ENCODE results near the gene FN1. TPM values are rescaled to one million over a fixed set of nuclear protein-coding genes. Genes with fewer than 3 reads are reported as not detected.

Gene FN1
- total and polyA plus RNA-seq, 2 donors (not counting 1 experiment from before 2014, with no cell fraction given): 3,629 to 5,906 TPM

DNA sequence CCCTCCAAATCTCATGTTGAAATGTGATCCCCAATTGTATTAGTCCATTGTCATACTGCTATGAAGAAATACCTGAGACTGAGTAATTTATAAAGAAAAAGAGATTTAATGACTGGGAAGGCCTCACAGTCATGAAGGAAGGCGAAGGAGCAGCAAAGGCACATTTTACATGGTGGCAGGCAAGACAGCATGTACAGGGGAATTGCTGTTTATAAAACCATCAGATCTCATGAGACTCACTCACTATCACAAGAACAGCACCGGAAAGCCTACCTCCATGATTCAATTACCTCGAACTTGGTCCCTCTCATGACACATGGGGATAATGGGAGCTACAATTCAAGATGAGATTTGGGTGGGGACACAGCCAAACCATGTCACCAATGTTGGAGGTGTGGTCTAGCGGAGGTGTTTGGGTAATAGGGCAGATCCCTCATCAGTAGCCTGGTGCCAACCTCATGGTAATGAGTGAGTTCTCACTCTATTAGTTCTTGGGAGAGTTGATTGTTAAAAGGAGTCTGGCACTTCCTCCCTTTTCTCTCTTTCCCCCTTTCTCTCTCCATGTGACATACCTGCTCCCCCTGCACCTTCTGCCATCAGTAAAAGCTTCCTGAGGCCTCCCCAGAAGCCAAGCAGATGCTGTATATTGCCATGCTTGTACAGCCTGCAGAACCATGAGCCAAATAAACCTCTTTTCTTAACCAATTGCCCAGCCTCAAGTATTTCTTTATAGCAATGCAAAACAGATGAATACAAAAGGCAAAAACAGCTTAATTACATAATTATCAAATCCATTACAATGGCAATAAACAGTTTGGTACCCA, 14.5 kb upstream of the FN1 start:
- H2AFZ ChIP-seq (ENCODE audit: low read length): no peak overlapping the region
- no peak overlapping the region for H3K27ac ChIP-seq (ENCODE audit: insufficient read depth, low read length)
- no peaks in the 10 kb centered on the region for H3K4me1 ChIP-seq (ENCODE audit: control insufficient read depth, extremely low read depth, insufficient read depth, low read length)
- no peak for TF ChIP-seq EZH2 (IDR thresholded peaks at IDR 0.05; ENCODE audit: low read length, missing control alignments)
- TF ChIP-seq, protein P1, sequence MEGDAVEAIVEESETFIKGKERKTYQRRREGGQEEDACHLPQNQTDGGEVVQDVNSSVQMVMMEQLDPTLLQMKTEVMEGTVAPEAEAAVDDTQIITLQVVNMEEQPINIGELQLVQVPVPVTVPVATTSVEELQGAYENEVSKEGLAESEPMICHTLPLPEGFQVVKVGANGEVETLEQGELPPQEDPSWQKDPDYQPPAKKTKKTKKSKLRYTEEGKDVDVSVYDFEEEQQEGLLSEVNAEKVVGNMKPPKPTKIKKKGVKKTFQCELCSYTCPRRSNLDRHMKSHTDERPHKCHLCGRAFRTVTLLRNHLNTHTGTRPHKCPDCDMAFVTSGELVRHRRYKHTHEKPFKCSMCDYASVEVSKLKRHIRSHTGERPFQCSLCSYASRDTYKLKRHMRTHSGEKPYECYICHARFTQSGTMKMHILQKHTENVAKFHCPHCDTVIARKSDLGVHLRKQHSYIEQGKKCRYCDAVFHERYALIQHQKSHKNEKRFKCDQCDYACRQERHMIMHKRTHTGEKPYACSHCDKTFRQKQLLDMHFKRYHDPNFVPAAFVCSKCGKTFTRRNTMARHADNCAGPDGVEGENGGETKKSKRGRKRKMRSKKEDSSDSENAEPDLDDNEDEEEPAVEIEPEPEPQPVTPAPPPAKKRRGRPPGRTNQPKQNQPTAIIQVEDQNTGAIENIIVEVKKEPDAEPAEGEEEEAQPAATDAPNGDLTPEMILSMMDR (conservative IDR thresholded peaks at IDR 0.05 in 1 of 2, IDR thresholded peaks at IDR 0.05 in 1 of 2; ENCODE audit: low read depth in 1 of 2, low read length in 2 of 2): no peak
- no peaks in the 10 kb centered on the region for H4K20me1 ChIP-seq (ENCODE audit: control insufficient read depth, extremely low read depth, insufficient read depth, low read length)
- no peaks in the 10 kb centered on the region for H3K36me3 ChIP-seq (ENCODE audit: control insufficient read depth, insufficient read depth, low read length)
- no peaks in the 10 kb centered on the region for H3K79me2 ChIP-seq (ENCODE audit: control insufficient read depth, insufficient read depth, low read length)
- H3K27me3 ChIP-seq (ENCODE audit: control insufficient read depth, insufficient read depth, low read length): no peaks in the 10 kb centered on the region
- no peak overlapping the region for H3K4me2 ChIP-seq (ENCODE audit: extremely low read depth, insufficient read depth, low read length)
- no peaks in the 10 kb centered on the region for H3K9me3 ChIP-seq (ENCODE audit: control insufficient read depth, insufficient read depth, low read depth, low read length)
- H3K9ac ChIP-seq (ENCODE audit: insufficient read depth, low read length): no peak overlapping the region
- no peak for DNase-seq (ENCODE audit: low read depth in 2 of 2)
- no peak overlapping the region for H3K4me3 ChIP-seq (replicated peaks in 1 of 4; ENCODE audit: control extremely low read depth in 1 of 4, insufficient read depth in 1 of 4, low read depth in 3 of 4, low read length in 4 of 4)

DNA sequence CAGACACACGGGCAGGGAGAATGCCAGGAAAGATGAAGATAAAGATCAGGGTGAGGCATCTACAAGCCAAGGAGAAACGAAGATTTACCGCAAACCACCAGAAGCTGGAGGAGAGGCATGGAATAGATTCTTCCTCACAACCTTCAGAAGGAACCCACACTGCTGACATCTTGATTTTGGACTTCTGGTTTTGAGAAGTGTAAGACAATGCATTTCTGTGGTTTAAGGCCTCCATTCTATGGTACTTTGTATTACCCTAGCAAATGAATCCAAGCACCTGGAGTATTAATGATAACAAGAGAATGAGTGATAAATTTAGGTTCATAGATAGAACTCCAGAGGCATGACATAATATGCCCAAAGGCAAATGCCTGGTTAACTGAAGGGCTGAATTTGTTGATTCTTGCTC, 11.8 kb upstream of the FN1 start:
- no peak for TF ChIP-seq EZH2 (IDR thresholded peaks at IDR 0.05; ENCODE audit: low read length, missing control alignments)
- TF ChIP-seq, protein P1 (conservative IDR thresholded peaks at IDR 0.05 in 1 of 2, IDR thresholded peaks at IDR 0.05 in 1 of 2; ENCODE audit: low read depth in 1 of 2, low read length in 2 of 2): no peak

DNA sequence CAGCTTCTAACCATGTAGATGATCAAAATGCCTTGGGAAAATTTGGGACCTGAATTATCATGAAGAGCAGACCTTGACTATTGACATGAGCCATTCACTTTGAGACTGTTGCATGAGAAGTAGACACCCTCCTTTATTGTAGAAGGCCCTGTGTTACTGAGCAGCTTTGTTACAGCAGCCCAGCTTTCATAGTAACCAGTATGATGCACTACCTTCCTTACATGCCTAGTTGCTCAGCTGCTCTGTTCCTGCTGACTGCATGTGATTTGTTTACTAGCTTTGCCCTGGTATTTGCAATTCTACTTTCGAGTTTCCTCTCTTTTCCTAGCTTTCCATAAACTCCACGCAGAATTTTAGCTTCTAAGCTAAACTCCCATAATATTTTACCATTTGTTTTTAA, 11.2 kb upstream of the FN1 start:
- Histone ChIP-seq H3K4me1 (ENCODE audit: control insufficient read depth, extremely low read depth, insufficient read depth, low read length) (no peaks in the 10 kb centered on the region), H3K4me3 (replicated peaks in 1 of 4; ENCODE audit: control extremely low read depth in 1 of 4, insufficient read depth in 1 of 4, low read depth in 3 of 4, low read length in 4 of 4) (no peak overlapping the region)

More for the DNA sequence above, 11.8 kb upstream of the FN1 start:
- H3K9me3 ChIP-seq (ENCODE audit: control insufficient read depth, insufficient read depth, low read depth, low read length): no peaks in the 10 kb centered on the region
- no peaks in the 10 kb centered on the region for H3K4me1 ChIP-seq (ENCODE audit: control insufficient read depth, extremely low read depth, insufficient read depth, low read length)
- no peak overlapping the region for H2AFZ ChIP-seq (ENCODE audit: low read length)
- no peak overlapping the region for H3K4me2 ChIP-seq (ENCODE audit: extremely low read depth, insufficient read depth, low read length)
- peak in 1 of 2 donors; percentile 71 for DNase-seq (ENCODE audit: low read depth in 2 of 2)
- H4K20me1 ChIP-seq (ENCODE audit: control insufficient read depth, extremely low read depth, insufficient read depth, low read length): no peaks in the 10 kb centered on the region
- no peak overlapping the region for H3K9ac ChIP-seq (ENCODE audit: insufficient read depth, low read length)
- H3K4me3 ChIP-seq (replicated peaks in 1 of 4; ENCODE audit: control extremely low read depth in 1 of 4, insufficient read depth in 1 of 4, low read depth in 3 of 4, low read length in 4 of 4): no peak overlapping the region
- H3K27me3 ChIP-seq (ENCODE audit: control insufficient read depth, insufficient read depth, low read length): no peaks in the 10 kb centered on the region
- no peaks in the 10 kb centered on the region for H3K79me2 ChIP-seq (ENCODE audit: control insufficient read depth, insufficient read depth, low read length)
- no peaks in the 10 kb centered on the region for H3K36me3 ChIP-seq (ENCODE audit: control insufficient read depth, insufficient read depth, low read length)
- no peak overlapping the region for H3K27ac ChIP-seq (ENCODE audit: insufficient read depth, low read length)

More for the DNA sequence above, 11.2 kb upstream of the FN1 start:
- TF ChIP-seq, protein P1 (conservative IDR thresholded peaks at IDR 0.05 in 1 of 2, IDR thresholded peaks at IDR 0.05 in 1 of 2; ENCODE audit: low read depth in 1 of 2, low read length in 2 of 2): no peak
- TF ChIP-seq EZH2 (IDR thresholded peaks at IDR 0.05; ENCODE audit: low read length, missing control alignments): no peak
- H4K20me1 ChIP-seq (ENCODE audit: control insufficient read depth, extremely low read depth, insufficient read depth, low read length): no peaks in the 10 kb centered on the region
- H3K27me3 ChIP-seq (ENCODE audit: control insufficient read depth, insufficient read depth, low read length): no peaks in the 10 kb centered on the region
- H3K79me2 ChIP-seq (ENCODE audit: control insufficient read depth, insufficient read depth, low read length): no peaks in the 10 kb centered on the region
- H3K9me3 ChIP-seq (ENCODE audit: control insufficient read depth, insufficient read depth, low read depth, low read length): no peaks in the 10 kb centered on the region
- H3K9ac ChIP-seq (ENCODE audit: insufficient read depth, low read length): no peak overlapping the region
- H3K27ac ChIP-seq (ENCODE audit: insufficient read depth, low read length): no peak overlapping the region
- no peak for DNase-seq (ENCODE audit: low read depth in 2 of 2)
- H3K4me2 ChIP-seq (ENCODE audit: extremely low read depth, insufficient read depth, low read length): no peak overlapping the region
- no peak overlapping the region for H2AFZ ChIP-seq (ENCODE audit: low read length)
- no peaks in the 10 kb centered on the region for H3K36me3 ChIP-seq (ENCODE audit: control insufficient read depth, insufficient read depth, low read length)
